ENCODE measurements around the gene TTC38.

The TTC38 gene

GRCh38 chr22:46274381-46274780 is 6.6 kb downstream of the TTC38 start:
- no peak for DNase-seq (ENCODE audit: low read depth)

GRCh38 chr22:46275455-46276122 is 7.8 kb downstream of the TTC38 start:
- no peak for DNase-seq (ENCODE audit: low read depth)
- no peak overlapping the region for H3K4me3 ChIP-seq (ENCODE audit: low read depth, low read length)

More at GRCh38 chr22:46274381-46274780, 6.6 kb downstream of the TTC38 start:
- H3K4me3 ChIP-seq (ENCODE audit: low read depth, low read length) = no peak overlapping the region

- no peak overlapping the region for H3K4me3 ChIP-seq (ENCODE audit: low read depth, low read length)
- DNase-seq (ENCODE audit: low read depth) = no peak
Measured at GRCh38 chr22:46276563-46276962, 8.8 kb downstream of the TTC38 start.

GRCh38 chr22:46278656-46279645 is 11.1 kb downstream of the TTC38 start:
- no peak for DNase-seq (ENCODE audit: low read depth)
- no peak overlapping the region for H3K4me3 ChIP-seq (ENCODE audit: low read depth, low read length)

GRCh38 chr22:46280063-46280817 is 12.4 kb downstream of the TTC38 start:
- no peak for DNase-seq (ENCODE audit: low read depth)
- no peak overlapping the region for H3K4me3 ChIP-seq (ENCODE audit: low read depth, low read length)

- H3K4me3 ChIP-seq (ENCODE audit: low read depth, low read length) = no peak overlapping the region
- no peak for DNase-seq (ENCODE audit: low read depth)
Measured at GRCh38 chr22:46280999-46281623, 13.3 kb downstream of the TTC38 start.

- no peak for DNase-seq (ENCODE audit: low read depth)
- H3K4me3 ChIP-seq (ENCODE audit: low read depth, low read length) = no peak overlapping the region
Measured at GRCh38 chr22:46281866-46282678, 14.3 kb downstream of the TTC38 start.

GRCh38 chr22:46286006-46286405 is 18.2 kb downstream of the TTC38 start:
- H3K4me3 ChIP-seq (ENCODE audit: low read depth, low read length) = no peak overlapping the region
- DNase-seq (ENCODE audit: low read depth) = no peak

- no peak overlapping the region for H3K4me3 ChIP-seq (ENCODE audit: low read depth, low read length)
- DNase-seq (ENCODE audit: low read depth) = no peak
Measured at GRCh38 chr22:46286941-46287872, 19.4 kb downstream of the TTC38 start.

- H3K4me3 ChIP-seq (ENCODE audit: low read depth, low read length) = no peak overlapping the region
Measured at GRCh38 chr22:46287873-46288751, 20.3 kb downstream of the TTC38 start.

GRCh38 chr22:46288846-46289243 is 21.0 kb downstream of the TTC38 start:
- H3K4me3 ChIP-seq (ENCODE audit: low read depth, low read length) = no peak overlapping the region
- DNase-seq (ENCODE audit: low read depth) = no peak

More at GRCh38 chr22:46287873-46288751, 20.3 kb downstream of the TTC38 start:
- no peak for DNase-seq (ENCODE audit: low read depth)

- no peak overlapping the region for H3K4me3 ChIP-seq (ENCODE audit: low read depth, low read length)
- DNase-seq (ENCODE audit: low read depth) = no peak
Measured at GRCh38 chr22:46289244-46289891, 21.6 kb downstream of the TTC38 start.

- no peak overlapping the region for H3K4me3 ChIP-seq (ENCODE audit: low read depth, low read length)
- DNase-seq (ENCODE audit: low read depth) = no peak
Measured at GRCh38 chr22:46290121-46290842, 22.5 kb downstream of the TTC38 start.

GRCh38 chr22:46290843-46291785 is 23.3 kb downstream of the TTC38 start:
- H3K4me3 ChIP-seq (ENCODE audit: low read depth, low read length) = no peak overlapping the region
- no peak for DNase-seq (ENCODE audit: low read depth)

GRCh38 chr22:46292173-46292572 is 24.4 kb downstream of the TTC38 start:
- no peak for DNase-seq (ENCODE audit: low read depth)
- no peak overlapping the region for H3K4me3 ChIP-seq (ENCODE audit: low read depth, low read length)

All from skeletal muscle cell (primary cell).